NCI-H2081 treated with DMSO at 0.1 percent for 48 hours (cell line): Measurements from ENCODE around the gene SEPTIN2.
"Not testable (repeated sequence)": the region's sequence is repeated elsewhere in the genome, so short reads cannot be mapped to it uniquely, and the experiment has no call there.

Source experiments
- DNase-seq: peaks from one replicate; lab custom pipeline; 2025; lab: John Stamatoyannopoulos, UW

The SEPTIN2 gene

GRCh38 chr2:241315879-241316631, at the start of gene SEPTIN2:
Gene SEPTIN2 (plus strand): TSS chr2:241315925. CDS start chr2:241324233, 8,308 bp downstream.
- no peak for DNase-seq

- no peak for DNase-seq
These were observed 48.3 kb upstream of the SEPTIN2 start for GRCh38 chr2:241267249-241268067.

GRCh38 chr2:241268306-241268705, 47.4 kb upstream of the SEPTIN2 start:
- no peak for DNase-seq

- no peak for DNase-seq
These were observed 46.8 kb upstream of the SEPTIN2 start for GRCh38 chr2:241268716-241269445.

- no peak for DNase-seq
These were observed 45.8 kb upstream of the SEPTIN2 start for GRCh38 chr2:241269707-241270520.

GRCh38 chr2:241270531-241270930, 45.2 kb upstream of the SEPTIN2 start:
- no peak for DNase-seq

- DNase-seq = no peak
These were observed 43.9 kb upstream of the SEPTIN2 start for GRCh38 chr2:241271706-241272302.

- DNase-seq = no peak
These were observed 43.2 kb upstream of the SEPTIN2 start for GRCh38 chr2:241272303-241273209.

- DNase-seq = no peak
These were observed 42.3 kb upstream of the SEPTIN2 start for GRCh38 chr2:241273210-241274020.

- DNase-seq = no peak
These were observed 41.6 kb upstream of the SEPTIN2 start for GRCh38 chr2:241274127-241274526.

GRCh38 chr2:241275504-241275903, 40.2 kb upstream of the SEPTIN2 start:
- DNase-seq = no peak

GRCh38 chr2:241275910-241276309, 39.8 kb upstream of the SEPTIN2 start:
- DNase-seq = no peak

GRCh38 chr2:241278306-241278705, 37.4 kb upstream of the SEPTIN2 start:
- not testable (repeated sequence) for DNase-seq

GRCh38 chr2:241279413-241279812, 36.3 kb upstream of the SEPTIN2 start:
- DNase-seq = no peak

GRCh38 chr2:241279828-241280227, 35.9 kb upstream of the SEPTIN2 start:
- DNase-seq = no peak

- no peak for DNase-seq
These were observed 35.4 kb upstream of the SEPTIN2 start for GRCh38 chr2:241280291-241280690.

GRCh38 chr2:241282555-241282954, 33.2 kb upstream of the SEPTIN2 start:
- DNase-seq = no peak

GRCh38 chr2:241285596-241285995, 30.1 kb upstream of the SEPTIN2 start:
- DNase-seq = no peak

- DNase-seq = no peak
These were observed 29.2 kb upstream of the SEPTIN2 start for GRCh38 chr2:241286348-241287090.
